ENCODE data around the gene HNRNPLL. TPM values are rescaled to one million over a fixed set of nuclear protein-coding genes. Genes with fewer than 3 reads are reported as not detected.

Gene HNRNPLL
- total and polyA plus RNA-seq, 10 donors: 4.8 to 53.4 (median 33.9) TPM

GRCh38 chr2:38580115-38580636 lies 22.6 kb downstream of the HNRNPLL start:
- Histone ChIP-seq H3K4me3 (no peak overlapping the region), H3K27ac (no peak overlapping the region), H3K9me3 (no peaks in the 10 kb centered on the region), H3K27me3 (replicated peaks in 1 of 7) (no peaks in the 10 kb centered on the region), H3K36me3 (peaks cover 0 to 61% (median 12%) of the 10 kb centered on the region in 6 donors), H3K4me1 (peaks cover 0 to 28% (median 8%) of the 10 kb centered on the region in 6 donors)
- TF ChIP-seq POLR2AphosphoS5 (IDR thresholded peaks at IDR 0.05) (no peak), CTCF (IDR thresholded peaks at IDR 0.05 in 8 of 11, conservative IDR thresholded peaks at IDR 0.05 in 3 of 11) (no peak), POLR2A (IDR thresholded peaks at IDR 0.05) (no peak)
- intact Hi-C loops (cut with DNase I; ENCODE audit: low total_unique reads): loop anchor here (5.0 kb wide), 1 partner anchor 152 kb away; no protein-coding TSS in a partner anchor
- WGBS, 5 donors: 81 to 92% (median 86%) methylated on average over 2 of the region's 2 CpGs
- DNase-seq: no peak

DNA sequence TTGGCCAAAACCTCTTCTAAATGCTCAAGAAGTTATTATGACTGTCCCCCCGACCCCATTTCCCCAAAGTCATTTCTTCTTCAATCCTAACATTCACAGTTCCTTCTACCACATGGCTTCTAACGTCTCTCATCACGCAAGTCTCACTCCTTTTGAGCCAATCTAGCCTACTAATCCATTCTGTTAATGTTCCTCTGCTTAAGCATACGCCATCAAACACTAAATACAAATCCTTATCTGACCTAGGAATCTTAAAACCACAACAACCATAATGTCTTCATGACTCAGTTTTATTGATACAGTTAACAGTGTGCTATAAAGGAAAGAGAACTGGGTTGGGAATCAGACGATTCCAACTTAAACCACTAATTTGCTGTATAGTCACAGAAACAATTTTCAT lies 23.9 kb downstream of the HNRNPLL start:
- intact Hi-C loops (cut with DNase I; ENCODE audit: low total_unique reads): no loop called here

GRCh38 chr2:38574278-38574677 lies 28.4 kb downstream of the HNRNPLL start:
- Histone ChIP-seq H3K4me1 (peaks cover 0 to 33% (median 8%) of the 10 kb centered on the region in 6 donors), H3K36me3 (peaks cover 0 to 59% (median 20%) of the 10 kb centered on the region in 6 donors), H3K4me3 (no peak overlapping the region), H3K27ac (no peak overlapping the region), H3K9me3 (no peaks in the 10 kb centered on the region), H3K27me3 (replicated peaks in 1 of 7) (no peaks in the 10 kb centered on the region)
- intact Hi-C loops (cut with DNase I; ENCODE audit: low total_unique reads): no loop called here
- TF ChIP-seq POLR2AphosphoS5 (IDR thresholded peaks at IDR 0.05): no peak
- no peak for TF ChIP-seq CTCF (IDR thresholded peaks at IDR 0.05 in 8 of 11, conservative IDR thresholded peaks at IDR 0.05 in 3 of 11)
- TF ChIP-seq POLR2A (IDR thresholded peaks at IDR 0.05): no peak
- no peak for DNase-seq

More for the DNA sequence above, 23.9 kb downstream of the HNRNPLL start:
- DNase-seq: no peak
- H3K4me1 ChIP-seq: peaks cover 0 to 18% (median 9%) of the 10 kb centered on the region in 6 donors
- no peak overlapping the region for H3K4me3 ChIP-seq
- peaks cover 0 to 47% (median 12%) of the 10 kb centered on the region in 6 donors for H3K36me3 ChIP-seq
- WGBS, 5 donors: 69 to 81% (median 72%) methylated on average over 5 of the region's 5 CpGs
- TF ChIP-seq POLR2A (IDR thresholded peaks at IDR 0.05): no peak
- no peak for TF ChIP-seq CTCF (IDR thresholded peaks at IDR 0.05 in 8 of 11, conservative IDR thresholded peaks at IDR 0.05 in 3 of 11)
- no peak for TF ChIP-seq POLR2AphosphoS5 (IDR thresholded peaks at IDR 0.05)
- no peaks in the 10 kb centered on the region for H3K9me3 ChIP-seq
- no peak overlapping the region for H3K27ac ChIP-seq
- no peaks in the 10 kb centered on the region for H3K27me3 ChIP-seq (replicated peaks in 1 of 7)

- Histone ChIP-seq H3K27me3 (replicated peaks in 1 of 7) (no peaks in the 10 kb centered on the region), H3K9me3 (no peaks in the 10 kb centered on the region), H3K36me3 (peaks cover 0 to 69% (median 28%) of the 10 kb centered on the region in 6 donors), H3K4me3 (no peak overlapping the region), H3K27ac (peak overlapping the region in 4 of 8 donors; percentile 7 to 22 (median 12)), H3K4me1 (peaks cover 0 to 33% (median 8%) of the 10 kb centered on the region in 6 donors)
- 47 to 63% (median 56%) methylated on average over 1 of the region's 1 CpG for WGBS, 5 donors
- intact Hi-C loops (cut with DNase I; ENCODE audit: low total_unique reads): no loop called here
- TF ChIP-seq POLR2A (IDR thresholded peaks at IDR 0.05): no peak
- TF ChIP-seq POLR2AphosphoS5 (IDR thresholded peaks at IDR 0.05): no peak
- TF ChIP-seq CTCF (IDR thresholded peaks at IDR 0.05 in 8 of 11, conservative IDR thresholded peaks at IDR 0.05 in 3 of 11): no peak
- DNase-seq: no peak
Measured at GRCh38 chr2:38572167-38572566, 30.6 kb downstream of the HNRNPLL start.
